HCT116 (cell line): ENCODE data around the gene S100A1. TPM values are rescaled to one million over a fixed set of nuclear protein-coding genes. Genes with fewer than 3 reads are reported as not detected.

ENCODE experiments used
- ATAC-seq: fragments of 200-7000 bp; cut with Tn5 transposase; 2 replicates; pipeline ENCODE4 v1.9.1; 2020; ENCODE audit warnings: mild to moderate bottlenecking, moderate library complexity
- BruUV-seq: library from RNA; stranded (reverse); fragments of 400-500 nt; replicated peaks from 2 replicates; lab custom pipeline; 2021; lab: Mats Ljungman, UMichigan
- CTCF ChIA-PET: fragments of 300-600 bp; sonication (Branson Sonifier 250); formaldehyde crosslinking; loops from one replicate; lab custom pipeline; 2021; ENCODE audit warnings: antibody characterized with exemption; lab: Charles Lee
- POLR2A ChIA-PET: fragments of 300-600, 350-600 bp; sonication (Branson Sonifier 250); formaldehyde crosslinking; loops from one replicate; lab custom pipeline; 2021; ENCODE audit warnings: antibody characterized with exemption; lab: Charles Lee
- RAD21 ChIA-PET, 2 experiments: fragments of 300-600 bp; sonication (Branson Sonifier 250); formaldehyde crosslinking; loops; one replicate each; lab custom pipeline; 2023; ENCODE audit warnings: low total read pairs in 2 of 2; ENCODE audit not compliant: uncharacterized antibody in 2 of 2, unreplicated experiment in 2 of 2, low non-redundant PET in 1 of 2; lab: Charles Lee
- DNase-seq: peaks from one replicate; pipeline ENCODE4 v3.0.0-alpha.2; 2010; ENCODE audit warnings: low read depth, low spot score
- H2AFZ ChIP-seq: fragments of 200-600 bp; shearing (Covaris generic), sonication (generic); 2 replicates; pipeline ENCODE4 v1.6.1; 2017; ENCODE audit warnings: low read depth, mixed run types, mixed read lengths, antibody characterized with exemption, low read length; ENCODE audit not compliant: poor library complexity, severe bottlenecking
- H3K27ac ChIP-seq: 2 replicates; pipeline ENCODE4 v1.5.1; 2012; ENCODE audit warnings: low read depth, low read length
- H3K27me3 ChIP-seq: fragments of 200-600 bp; sonication (generic); 2 replicates; pipeline ENCODE4 v1.6.1; 2016; ENCODE audit warnings: mixed run types, low read length, mixed read lengths; ENCODE audit not compliant: insufficient read depth
- H3K36me3 ChIP-seq, 2 experiments: fragments of 200-500 bp in 1 of 2; fragments of 200-600 bp in 1 of 2; sonication (Bioruptor generic) in 1 of 2; sonication (generic) in 1 of 2; 2 replicates each; pipeline versions ENCODE4 v1.5.1 to v1.6.1; 2014 to 2016; ENCODE audit warnings: low read length in 2 of 2, inconsistent platforms in 1 of 2, mixed read lengths in 1 of 2, mixed run types in 1 of 2; ENCODE audit not compliant: insufficient read depth in 2 of 2, control insufficient read depth in 1 of 2
- H3K4me1 ChIP-seq, 2 experiments: fragments of 200-600 bp in 1 of 2; sonication (generic) in 1 of 2; 2 replicates each; pipeline versions ENCODE4 v1.5.1 to v1.6.1; 2012 to 2017; ENCODE audit warnings: low read length in 2 of 2, inconsistent platforms in 1 of 2, mild to moderate bottlenecking in 1 of 2, mixed read lengths in 1 of 2, mixed run types in 1 of 2, moderate library complexity in 1 of 2; ENCODE audit not compliant: insufficient read depth in 2 of 2, control insufficient read depth in 1 of 2
- H3K4me2 ChIP-seq: fragments of 200-600 bp; sonication (generic); 2 replicates; pipeline ENCODE4 v1.6.1; 2017; ENCODE audit warnings: mixed run types, low read length, mixed read lengths
- H3K4me3 ChIP-seq, 2 experiments: fragments of 200-600 bp in 1 of 2; sonication (generic) in 1 of 2; replicated peaks in 1 of 2; 2 replicates each; pipeline ENCODE4 v1.5.1; 2011 to 2016; ENCODE audit warnings: low read length in 2 of 2, control low read depth in 1 of 2, low read depth in 1 of 2, mild to moderate bottlenecking in 1 of 2, mixed read lengths in 1 of 2, mixed run types in 1 of 2
- H3K79me2 ChIP-seq: fragments of 200-600 bp; sonication (generic); 2 replicates; pipeline ENCODE4 v1.6.1; 2017; ENCODE audit warnings: mild to moderate bottlenecking, mixed run types, low read length, moderate library complexity, mixed read lengths; ENCODE audit not compliant: insufficient read depth
- H3K9ac ChIP-seq: fragments of 200-600 bp; sonication (generic); 2 replicates; pipeline ENCODE4 v1.6.1; 2016; ENCODE audit warnings: low read length, mixed read lengths
- H3K9me2 ChIP-seq: fragments of 200-600 bp; sonication (generic), shearing (Covaris generic); 2 replicates; pipeline ENCODE4 v1.6.1; 2017; ENCODE audit warnings: mixed run types, mild to moderate bottlenecking, moderate library complexity; ENCODE audit not compliant: insufficient read depth
- H3K9me3 ChIP-seq, 2 experiments: fragments of 200-500 bp in 1 of 2; fragments of 200-600 bp in 1 of 2; sonication (Bioruptor generic) in 1 of 2; sonication (generic) in 1 of 2; 2 replicates each; pipeline ENCODE4 v1.6.1; 2014 to 2017; ENCODE audit warnings: low read length in 2 of 2, mixed read lengths in 2 of 2, inconsistent platforms in 1 of 2, low read depth in 1 of 2, mild to moderate bottlenecking in 1 of 2, mixed run types in 1 of 2, moderate library complexity in 1 of 2; ENCODE audit not compliant: control insufficient read depth in 1 of 2, insufficient read depth in 1 of 2
- H4K20me1 ChIP-seq: fragments of 200-600 bp; sonication (generic), shearing (Covaris generic); 2 replicates; pipeline ENCODE4 v1.6.1; 2017; ENCODE audit warnings: mixed run types, mild to moderate bottlenecking, moderate library complexity; ENCODE audit not compliant: insufficient read depth
- CBX3 ChIP-seq: IDR thresholded peaks from 2 replicates; pipeline ENCODE4 v1.6.1; 2012; ENCODE audit warnings: low read depth
- EGR1 ChIP-seq: IDR thresholded peaks from 2 replicates; pipeline ENCODE4 v1.6.1; 2012; ENCODE audit warnings: low read depth
- EZH2phosphoT487 ChIP-seq: fragments of 200-600 bp; IDR thresholded peaks from 2 replicates; pipeline ENCODE4 v1.6.1; 2018; ENCODE audit warnings: antibody characterized with exemption, borderline replicate concordance
- FOSL1 ChIP-seq: IDR thresholded peaks from 2 replicates; pipeline ENCODE4 v1.6.1; 2012; ENCODE audit warnings: low read depth
- JUND ChIP-seq: IDR thresholded peaks from 2 replicates; pipeline ENCODE4 v1.6.1; 2012
- RAD21 ChIP-seq: IDR thresholded peaks from 2 replicates; pipeline ENCODE4 v1.6.1; 2012; ENCODE audit warnings: low read depth, mild to moderate bottlenecking
- SIN3A ChIP-seq: IDR thresholded peaks from 2 replicates; pipeline ENCODE4 v1.6.1; 2012; ENCODE audit warnings: low read depth
- SP1 ChIP-seq: IDR thresholded peaks from 2 replicates; pipeline ENCODE4 v1.6.1; 2012; ENCODE audit warnings: low read depth
- TCF7L2 ChIP-seq: IDR thresholded peaks from 2 replicates; pipeline ENCODE4 v1.7.0; 2011; ENCODE audit warnings: borderline replicate concordance, inconsistent platforms; ENCODE audit not compliant: insufficient read depth, insufficient read length; ENCODE audit errors: extremely low read depth
- ZNF274 ChIP-seq: fragments of 200-500 bp; sonication (Bioruptor generic); IDR thresholded peaks from 2 replicates; pipeline ENCODE4 v1.6.1; 2014; ENCODE audit warnings: mild to moderate bottlenecking, low read depth, low read length, inconsistent platforms
- intact Hi-C: fragments of 100-400 bp; cut with micrococcal nuclease; formaldehyde crosslinking; loops from 2 replicates; pipeline ENCODE4 v1.10.0; 2022
- total RNA-seq: library from RNA; stranded (reverse); gene quantifications from one replicate; pipeline ENCODE4 v1.2.1, GENCODE V29; 2021; ENCODE audit not compliant: unreplicated experiment
- TF ChIP-seq, protein P1 (sequence below): IDR thresholded peaks from 2 replicates; pipeline ENCODE4 v1.6.1; 2012; ENCODE audit warnings: low read depth
- TF ChIP-seq, protein P2 (sequence below), 3 experiments: fragments of 200-600 bp in 1 of 3; sonication (generic) in 1 of 3; IDR thresholded peaks in 2 of 3; conservative IDR thresholded peaks in 1 of 3; 2 replicates each; pipeline ENCODE4 v1.5.1; 2012 to 2017; ENCODE audit warnings: low read depth in 2 of 3, low read length in 2 of 3, antibody characterized with exemption in 1 of 3, borderline replicate concordance in 1 of 3, control low read depth in 1 of 3, mild to moderate bottlenecking in 1 of 3, mixed read lengths in 1 of 3, mixed run types in 1 of 3, moderate library complexity in 1 of 3; ENCODE audit not compliant: insufficient read depth in 1 of 3

The S100A1 gene
- total RNA-seq, 1 experiment from 2014 or later = 0.30 TPM

- POLR2A ChIA-PET = interaction anchor here (2.2 kb wide), 1 partner anchor 28 kb away, joined by 8 read pairs; the partner anchor contains the start of gene CHTOP
- H3K4me1 ChIP-seq = peaks cover 29 to 43% of the 10 kb centered on the region in 2 experiments
- peaks cover 38% of the 10 kb centered on the region for H3K79me2 ChIP-seq
- no peaks in the 10 kb centered on the region for H3K9me3 ChIP-seq
- H3K27ac ChIP-seq = no peak overlapping the region
- H3K4me3 ChIP-seq = no peak overlapping the region
- H2AFZ ChIP-seq = no peak overlapping the region
- H4K20me1 ChIP-seq = no peaks in the 10 kb centered on the region
- no peak for TF ChIP-seq EGR1
- no peak for TF ChIP-seq SIN3A
- TF ChIP-seq EZH2phosphoT487 = no peak
- TF ChIP-seq, protein P1, sequence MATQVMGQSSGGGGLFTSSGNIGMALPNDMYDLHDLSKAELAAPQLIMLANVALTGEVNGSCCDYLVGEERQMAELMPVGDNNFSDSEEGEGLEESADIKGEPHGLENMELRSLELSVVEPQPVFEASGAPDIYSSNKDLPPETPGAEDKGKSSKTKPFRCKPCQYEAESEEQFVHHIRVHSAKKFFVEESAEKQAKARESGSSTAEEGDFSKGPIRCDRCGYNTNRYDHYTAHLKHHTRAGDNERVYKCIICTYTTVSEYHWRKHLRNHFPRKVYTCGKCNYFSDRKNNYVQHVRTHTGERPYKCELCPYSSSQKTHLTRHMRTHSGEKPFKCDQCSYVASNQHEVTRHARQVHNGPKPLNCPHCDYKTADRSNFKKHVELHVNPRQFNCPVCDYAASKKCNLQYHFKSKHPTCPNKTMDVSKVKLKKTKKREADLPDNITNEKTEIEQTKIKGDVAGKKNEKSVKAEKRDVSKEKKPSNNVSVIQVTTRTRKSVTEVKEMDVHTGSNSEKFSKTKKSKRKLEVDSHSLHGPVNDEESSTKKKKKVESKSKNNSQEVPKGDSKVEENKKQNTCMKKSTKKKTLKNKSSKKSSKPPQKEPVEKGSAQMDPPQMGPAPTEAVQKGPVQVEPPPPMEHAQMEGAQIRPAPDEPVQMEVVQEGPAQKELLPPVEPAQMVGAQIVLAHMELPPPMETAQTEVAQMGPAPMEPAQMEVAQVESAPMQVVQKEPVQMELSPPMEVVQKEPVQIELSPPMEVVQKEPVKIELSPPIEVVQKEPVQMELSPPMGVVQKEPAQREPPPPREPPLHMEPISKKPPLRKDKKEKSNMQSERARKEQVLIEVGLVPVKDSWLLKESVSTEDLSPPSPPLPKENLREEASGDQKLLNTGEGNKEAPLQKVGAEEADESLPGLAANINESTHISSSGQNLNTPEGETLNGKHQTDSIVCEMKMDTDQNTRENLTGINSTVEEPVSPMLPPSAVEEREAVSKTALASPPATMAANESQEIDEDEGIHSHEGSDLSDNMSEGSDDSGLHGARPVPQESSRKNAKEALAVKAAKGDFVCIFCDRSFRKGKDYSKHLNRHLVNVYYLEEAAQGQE = no peak
- TF ChIP-seq CBX3 = no peak
- TF ChIP-seq, all 23 proteins: peak for 0
- ATAC-seq = no peak
- no peak for DNase-seq
- Histone ChIP-seq H3K9me2 (no peaks in the 10 kb centered on the region), H3K36me3 (peaks cover 3 to 17% of the 10 kb centered on the region in 2 experiments; a peak in 3 of 4 replicates), H3K4me2 (no peak overlapping the region), H3K27me3 (no peaks in the 10 kb centered on the region), H3K9ac (no peak overlapping the region)
- intact Hi-C loops = no loop called here
- no TSS peak for BruUV-seq
- ChIA-PET RAD21 (interaction anchor here (0.7 kb wide), 2 partner anchors 11 to 93 kb away, joined by 3 to 4 read pairs; no protein-coding TSS in a partner anchor), CTCF (no interaction called here)
Measured at GRCh38 chr1:153606194-153606593, 22.0 kb upstream of the S100A1 start.

GRCh38 chr1:153607381-153607780, 20.9 kb upstream of the S100A1 start:
- CTCF ChIA-PET = no interaction called here
- 0 out of 2 replicates have a peak overlapping the region, but pooled peaks have one; percentile 3 for H3K27ac ChIP-seq
- TF ChIP-seq SIN3A (no peak), SP1 (no peak), RAD21 (no peak), EZH2phosphoT487 (no peak), ZNF274 (no peak), JUND (no peak), TCF7L2 (no peak), FOSL1 (no peak)
- TF ChIP-seq, protein P2, sequence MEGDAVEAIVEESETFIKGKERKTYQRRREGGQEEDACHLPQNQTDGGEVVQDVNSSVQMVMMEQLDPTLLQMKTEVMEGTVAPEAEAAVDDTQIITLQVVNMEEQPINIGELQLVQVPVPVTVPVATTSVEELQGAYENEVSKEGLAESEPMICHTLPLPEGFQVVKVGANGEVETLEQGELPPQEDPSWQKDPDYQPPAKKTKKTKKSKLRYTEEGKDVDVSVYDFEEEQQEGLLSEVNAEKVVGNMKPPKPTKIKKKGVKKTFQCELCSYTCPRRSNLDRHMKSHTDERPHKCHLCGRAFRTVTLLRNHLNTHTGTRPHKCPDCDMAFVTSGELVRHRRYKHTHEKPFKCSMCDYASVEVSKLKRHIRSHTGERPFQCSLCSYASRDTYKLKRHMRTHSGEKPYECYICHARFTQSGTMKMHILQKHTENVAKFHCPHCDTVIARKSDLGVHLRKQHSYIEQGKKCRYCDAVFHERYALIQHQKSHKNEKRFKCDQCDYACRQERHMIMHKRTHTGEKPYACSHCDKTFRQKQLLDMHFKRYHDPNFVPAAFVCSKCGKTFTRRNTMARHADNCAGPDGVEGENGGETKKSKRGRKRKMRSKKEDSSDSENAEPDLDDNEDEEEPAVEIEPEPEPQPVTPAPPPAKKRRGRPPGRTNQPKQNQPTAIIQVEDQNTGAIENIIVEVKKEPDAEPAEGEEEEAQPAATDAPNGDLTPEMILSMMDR (IDR thresholded peaks at IDR 0.05 in 2 of 3, conservative IDR thresholded peaks at IDR 0.05 in 1 of 3; ENCODE audit: borderline replicate concordance in 1 of 3, insufficient read depth in 1 of 3, low read depth in 2 of 3, low read length in 2 of 3) = no peak

More at GRCh38 chr1:153607381-153607780, 20.9 kb upstream of the S100A1 start:
- intact Hi-C loops = no loop called here
- peaks cover 50% of the 10 kb centered on the region for H3K79me2 ChIP-seq
- peaks cover 34 to 54% of the 10 kb centered on the region in 2 experiments for H3K4me1 ChIP-seq
- ATAC-seq (no peak), DNase-seq (no peak)
- no peaks in the 10 kb centered on the region for H3K27me3 ChIP-seq
- H3K9me2 ChIP-seq = no peaks in the 10 kb centered on the region
- no peak overlapping the region for H3K4me3 ChIP-seq
- POLR2A ChIA-PET = interaction anchor here (1.0 to 2.2 kb wide), 2 partner anchors 20 to 27 kb away, joined by 6 to 8 read pairs; partner anchors contain the start of genes CHTOP and S100A13
- H3K9ac ChIP-seq = peak overlapping the region; percentile 73; the same call in 1 of the 2 replicates
- no TSS peak for BruUV-seq
- H3K4me2 ChIP-seq = peak overlapping the region; percentile 88
- RAD21 ChIA-PET = no interaction called here
- H4K20me1 ChIP-seq = no peaks in the 10 kb centered on the region
- H2AFZ ChIP-seq = no peak overlapping the region
- H3K36me3 ChIP-seq = peaks cover 3 to 17% of the 10 kb centered on the region in 2 experiments; a peak in 3 of 4 replicates
- H3K9me3 ChIP-seq = no peaks in the 10 kb centered on the region
